DND-41 (cell line): ENCODE measurements around the gene TTC4.

Source experiments
- ATAC-seq: fragments of 200-7000 bp; cut with Tn5 transposase; 3 replicates; pipeline ENCODE4 v1.9.1; 2021; ENCODE audit warnings: low read depth; ENCODE audit not compliant: insufficient read depth
- DNase-seq: peaks from one replicate; pipeline ENCODE4 v3.0.0-alpha.2; 2020
- H2AFZ ChIP-seq: 2 replicates; pipeline ENCODE4 v1.6.0; 2012; ENCODE audit warnings: low read depth, low read length
- H3K27ac ChIP-seq: 2 replicates; pipeline ENCODE4 v1.5.1; 2012; ENCODE audit warnings: low read length, inconsistent platforms
- H3K27me3 ChIP-seq: fragments of 200-600 bp; sonication (generic); 2 replicates; pipeline ENCODE4 v1.6.0; 2012; ENCODE audit warnings: low read length, mild to moderate bottlenecking, inconsistent platforms; ENCODE audit not compliant: insufficient read depth, poor library complexity
- H3K36me3 ChIP-seq: 2 replicates; pipeline ENCODE4 v1.5.1; 2012; ENCODE audit warnings: low read length, inconsistent platforms; ENCODE audit not compliant: insufficient read depth
- H3K4me1 ChIP-seq: 2 replicates; pipeline ENCODE4 v1.5.1; 2012; ENCODE audit warnings: mild to moderate bottlenecking, low read length; ENCODE audit not compliant: insufficient read depth
- H3K4me2 ChIP-seq: 2 replicates; pipeline ENCODE4 v1.6.0; 2012; ENCODE audit warnings: mild to moderate bottlenecking, moderate library complexity, low read length, inconsistent platforms; ENCODE audit not compliant: insufficient read depth
- H3K4me3 ChIP-seq, 2 experiments: fragments of 200-600 bp in 1 of 2; shearing (Covaris generic) in 1 of 2; 2 replicates each; pipeline ENCODE4 v1.5.1; 2012 to 2016; ENCODE audit warnings: inconsistent platforms in 2 of 2, low read length in 2 of 2, mild to moderate bottlenecking in 2 of 2, low read depth in 1 of 2, moderate library complexity in 1 of 2
- H3K79me2 ChIP-seq: 2 replicates; pipeline ENCODE4 v1.6.0; 2012; ENCODE audit warnings: low read length, inconsistent platforms; ENCODE audit not compliant: insufficient read depth
- H3K9ac ChIP-seq: 2 replicates; pipeline ENCODE4 v1.6.0; 2012; ENCODE audit warnings: low read depth, mild to moderate bottlenecking, inconsistent platforms, low read length, moderate library complexity
- H3K9me3 ChIP-seq: 2 replicates; pipeline ENCODE4 v1.5.1; 2012; ENCODE audit warnings: low read length, moderate library complexity, mild to moderate bottlenecking, inconsistent platforms; ENCODE audit not compliant: insufficient read depth, severe bottlenecking
- H4K20me1 ChIP-seq: 2 replicates; pipeline ENCODE4 v1.6.0; 2012; ENCODE audit warnings: low read length; ENCODE audit not compliant: insufficient read depth
- EZH2 ChIP-seq: IDR thresholded peaks from 3 replicates; pipeline ENCODE4 v1.6.1; 2012; ENCODE audit warnings: borderline replicate concordance, low read depth, mild to moderate bottlenecking, moderate library complexity, low read length, inconsistent platforms; ENCODE audit not compliant: severe bottlenecking
- TF ChIP-seq, protein P1 (sequence below): IDR thresholded peaks from 2 replicates; pipeline ENCODE4 v1.5.1; 2012; ENCODE audit warnings: borderline replicate concordance, low read length, moderate library complexity, mild to moderate bottlenecking; ENCODE audit not compliant: poor library complexity, severe bottlenecking; ENCODE audit errors: extremely low read depth

The TTC4 gene

GRCh38 chr1:54787604-54788003 is 71.9 kb downstream of the TTC4 start:
- DNase-seq, result no peak
- Histone ChIP-seq H3K4me3 (no peak overlapping the region), H3K9me3 (peaks cover 2% of the 10 kb centered on the region), H3K4me2 (no peak overlapping the region), H3K27ac (no peak overlapping the region), H3K27me3 (no peaks in the 10 kb centered on the region), H2AFZ (no peak overlapping the region), H4K20me1 (no peaks in the 10 kb centered on the region), H3K36me3 (no peaks in the 10 kb centered on the region), H3K4me1 (no peaks in the 10 kb centered on the region), H3K9ac (no peak overlapping the region), H3K79me2 (no peaks in the 10 kb centered on the region)
- ATAC-seq, result no peak
- TF ChIP-seq, protein P1, sequence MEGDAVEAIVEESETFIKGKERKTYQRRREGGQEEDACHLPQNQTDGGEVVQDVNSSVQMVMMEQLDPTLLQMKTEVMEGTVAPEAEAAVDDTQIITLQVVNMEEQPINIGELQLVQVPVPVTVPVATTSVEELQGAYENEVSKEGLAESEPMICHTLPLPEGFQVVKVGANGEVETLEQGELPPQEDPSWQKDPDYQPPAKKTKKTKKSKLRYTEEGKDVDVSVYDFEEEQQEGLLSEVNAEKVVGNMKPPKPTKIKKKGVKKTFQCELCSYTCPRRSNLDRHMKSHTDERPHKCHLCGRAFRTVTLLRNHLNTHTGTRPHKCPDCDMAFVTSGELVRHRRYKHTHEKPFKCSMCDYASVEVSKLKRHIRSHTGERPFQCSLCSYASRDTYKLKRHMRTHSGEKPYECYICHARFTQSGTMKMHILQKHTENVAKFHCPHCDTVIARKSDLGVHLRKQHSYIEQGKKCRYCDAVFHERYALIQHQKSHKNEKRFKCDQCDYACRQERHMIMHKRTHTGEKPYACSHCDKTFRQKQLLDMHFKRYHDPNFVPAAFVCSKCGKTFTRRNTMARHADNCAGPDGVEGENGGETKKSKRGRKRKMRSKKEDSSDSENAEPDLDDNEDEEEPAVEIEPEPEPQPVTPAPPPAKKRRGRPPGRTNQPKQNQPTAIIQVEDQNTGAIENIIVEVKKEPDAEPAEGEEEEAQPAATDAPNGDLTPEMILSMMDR, result no peak
- TF ChIP-seq EZH2, result no peak

GRCh38 chr1:54788459-54788858 is 72.8 kb downstream of the TTC4 start:
- ATAC-seq (no peak), DNase-seq (no peak)
- Histone ChIP-seq H3K27ac (no peak overlapping the region), H3K4me3 (no peak overlapping the region), H3K4me1 (no peaks in the 10 kb centered on the region), H3K27me3 (no peaks in the 10 kb centered on the region), H3K9ac (no peak overlapping the region), H3K36me3 (no peaks in the 10 kb centered on the region), H4K20me1 (no peaks in the 10 kb centered on the region), H2AFZ (no peak overlapping the region), H3K4me2 (no peak overlapping the region), H3K9me3 (peaks cover 2% of the 10 kb centered on the region), H3K79me2 (no peaks in the 10 kb centered on the region)
- TF ChIP-seq, protein P1, result no peak
- no peak for TF ChIP-seq EZH2

DNA sequence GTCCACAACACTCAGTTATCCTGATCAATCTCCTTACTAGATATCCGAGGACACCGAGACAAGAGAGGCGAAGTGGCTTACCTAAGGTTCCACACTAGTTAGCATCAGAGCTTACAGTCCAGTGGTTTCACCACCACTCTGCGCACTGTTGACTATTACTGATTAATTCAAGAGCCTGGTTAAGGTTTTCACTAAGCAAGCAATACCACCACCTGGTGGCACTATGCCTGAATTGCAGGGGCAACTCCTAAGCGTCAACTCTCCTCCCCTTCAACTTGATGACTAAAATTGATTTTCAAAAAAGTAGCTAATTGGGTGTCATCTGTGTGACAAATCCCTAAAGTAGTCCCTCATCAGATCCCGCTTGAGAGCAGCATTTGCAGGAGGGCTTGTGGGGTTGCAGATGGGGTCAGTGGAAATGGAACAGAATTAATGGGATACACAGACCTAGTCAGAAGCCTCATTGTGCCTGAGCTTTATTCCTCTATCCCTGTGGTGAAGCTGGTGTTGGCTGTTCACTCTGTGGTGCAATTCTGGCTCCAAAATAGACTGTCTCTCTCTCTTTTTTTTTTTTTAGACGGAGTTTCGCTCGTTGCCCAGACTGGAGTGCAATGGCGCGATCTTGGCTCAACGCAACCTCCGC is 76.3 kb downstream of the TTC4 start:
- Histone ChIP-seq H2AFZ (no peak overlapping the region), H3K79me2 (no peaks in the 10 kb centered on the region), H3K36me3 (no peaks in the 10 kb centered on the region), H3K27ac (no peak overlapping the region), H3K4me1 (no peaks in the 10 kb centered on the region), H3K4me2 (no peak overlapping the region), H3K27me3 (peaks cover 3% of the 10 kb centered on the region), H3K9me3 (peaks cover 2% of the 10 kb centered on the region), H4K20me1 (no peaks in the 10 kb centered on the region), H3K9ac (no peak overlapping the region), H3K4me3 (no peak overlapping the region)
- no peak for TF ChIP-seq EZH2
- TF ChIP-seq, protein P1, result peak; percentile 89
- peak; percentile 57 for DNase-seq
- peak; percentile 39; the same call in 1 of the 3 replicates for ATAC-seq
